ENCODE data around the gene BORCS8.

DNA sequence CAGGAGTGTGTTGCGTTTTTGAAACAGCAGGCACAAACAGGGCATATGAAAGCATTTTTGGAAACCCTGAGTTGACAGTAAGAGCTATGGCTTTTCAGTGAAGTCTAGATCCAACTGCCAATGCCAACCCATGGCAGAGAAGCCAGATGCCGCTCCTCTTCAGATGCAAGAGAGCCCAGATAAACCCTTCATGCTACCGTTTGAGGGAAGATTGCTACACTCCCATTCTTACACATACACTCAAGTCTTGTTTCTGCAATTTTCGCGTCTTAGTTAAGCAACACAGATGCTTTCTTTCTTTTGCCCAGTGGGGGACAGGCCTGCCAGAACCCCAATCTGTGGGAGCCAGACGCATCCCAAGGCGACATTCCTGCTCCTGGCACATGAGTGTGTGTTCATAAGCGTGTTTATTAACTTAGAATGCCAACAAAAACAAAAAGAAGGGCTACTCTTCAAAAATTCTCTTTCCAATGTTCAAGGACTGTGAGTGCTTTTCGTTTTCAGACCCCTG lies 10.4 kb downstream of the BORCS8 start:
- no peak for TF ChIP-seq POLR2A (IDR thresholded peaks at IDR 0.05; ENCODE audit: low read depth, low read length)
- no peak for TF ChIP-seq BHLHE40 (IDR thresholded peaks at IDR 0.05; ENCODE audit: low read depth, low read length)
- no peak for TF ChIP-seq MAZ (IDR thresholded peaks at IDR 0.05; ENCODE audit: borderline replicate concordance, low read depth, low read length)
- TF ChIP-seq, protein P1, sequence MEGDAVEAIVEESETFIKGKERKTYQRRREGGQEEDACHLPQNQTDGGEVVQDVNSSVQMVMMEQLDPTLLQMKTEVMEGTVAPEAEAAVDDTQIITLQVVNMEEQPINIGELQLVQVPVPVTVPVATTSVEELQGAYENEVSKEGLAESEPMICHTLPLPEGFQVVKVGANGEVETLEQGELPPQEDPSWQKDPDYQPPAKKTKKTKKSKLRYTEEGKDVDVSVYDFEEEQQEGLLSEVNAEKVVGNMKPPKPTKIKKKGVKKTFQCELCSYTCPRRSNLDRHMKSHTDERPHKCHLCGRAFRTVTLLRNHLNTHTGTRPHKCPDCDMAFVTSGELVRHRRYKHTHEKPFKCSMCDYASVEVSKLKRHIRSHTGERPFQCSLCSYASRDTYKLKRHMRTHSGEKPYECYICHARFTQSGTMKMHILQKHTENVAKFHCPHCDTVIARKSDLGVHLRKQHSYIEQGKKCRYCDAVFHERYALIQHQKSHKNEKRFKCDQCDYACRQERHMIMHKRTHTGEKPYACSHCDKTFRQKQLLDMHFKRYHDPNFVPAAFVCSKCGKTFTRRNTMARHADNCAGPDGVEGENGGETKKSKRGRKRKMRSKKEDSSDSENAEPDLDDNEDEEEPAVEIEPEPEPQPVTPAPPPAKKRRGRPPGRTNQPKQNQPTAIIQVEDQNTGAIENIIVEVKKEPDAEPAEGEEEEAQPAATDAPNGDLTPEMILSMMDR (conservative IDR thresholded peaks at IDR 0.05; ENCODE audit: low read depth, low read length), result no peak

Data from IMR-90 (cell line).